Liver (tissue), 9 donors: ENCODE measurements around the gene ARAP2. TPM values are rescaled to one million over a fixed set of nuclear protein-coding genes. Genes with fewer than 3 reads are reported as not detected.

Source experiments
- DNase-seq: peaks from one replicate; pipeline ENCODE4 v3.0.0-alpha.2; 2017; ENCODE audit warnings: low spot score
- H3K27ac ChIP-seq, 2 donors: one replicate each; pipeline ENCODE4 v1.7.0; 2013; ENCODE audit warnings: inconsistent platforms in 2 of 2, low read length in 2 of 2, control low read depth in 1 of 2, low read depth in 1 of 2, mild to moderate bottlenecking in 1 of 2
- H3K27me3 ChIP-seq, 4 donors: one replicate each; pipeline versions ENCODE4 v1.6.1 to v1.7.0; 2013; ENCODE audit warnings: low read length in 3 of 4, inconsistent platforms in 1 of 4, mild to moderate bottlenecking in 1 of 4, moderate library complexity in 1 of 4; ENCODE audit not compliant: control insufficient read depth in 4 of 4, insufficient read depth in 4 of 4
- H3K36me3 ChIP-seq, 4 donors: one replicate each; pipeline versions ENCODE4 v1.6.1 to v1.7.0; 2013; ENCODE audit warnings: low read length in 3 of 4, mild to moderate bottlenecking in 3 of 4, low read depth in 1 of 4, moderate library complexity in 1 of 4; ENCODE audit not compliant: control insufficient read depth in 4 of 4, insufficient read depth in 3 of 4
- H3K4me1 ChIP-seq, 4 donors: one replicate each; pipeline versions ENCODE4 v1.6.1 to v1.7.0; 2013; ENCODE audit warnings: low read length in 3 of 4, mild to moderate bottlenecking in 3 of 4, moderate library complexity in 1 of 4; ENCODE audit not compliant: control insufficient read depth in 4 of 4, insufficient read depth in 4 of 4
- H3K4me3 ChIP-seq, 3 donors: one replicate each; pipeline versions ENCODE4 v1.6.1 to v1.7.0; 2013; ENCODE audit warnings: low read length in 3 of 3, control low read depth in 1 of 3, low read depth in 1 of 3, mild to moderate bottlenecking in 1 of 3
- H3K9ac ChIP-seq, 2 donors: one replicate each; pipeline ENCODE4 v1.7.0; 2013; ENCODE audit warnings: low read length in 2 of 2, mild to moderate bottlenecking in 2 of 2, moderate library complexity in 2 of 2, control low read depth in 1 of 2, low read depth in 1 of 2
- H3K9me3 ChIP-seq, 4 donors: one replicate each; pipeline versions ENCODE4 v1.6.1 to v1.7.0; 2013; ENCODE audit warnings: low read length in 3 of 4; ENCODE audit not compliant: control insufficient read depth in 4 of 4
- EGR1 ChIP-seq, 2 donors: IDR thresholded peaks; 2 replicates each; pipeline ENCODE4 v1.6.1; 2016 to 2018; ENCODE audit warnings: antibody characterized with exemption in 2 of 2, low read depth in 2 of 2
- FOXA1 ChIP-seq: IDR thresholded peaks from 2 replicates; pipeline ENCODE4 v1.6.1; 2016; ENCODE audit warnings: antibody characterized with exemption
- FOXA2 ChIP-seq: IDR thresholded peaks from 2 replicates; pipeline ENCODE4 v1.6.1; 2016; ENCODE audit warnings: antibody characterized with exemption
- GABPA ChIP-seq, 2 donors: IDR thresholded peaks in 1 of 2; conservative IDR thresholded peaks in 1 of 2; 2 replicates each; pipeline ENCODE4 v1.6.1; 2016; ENCODE audit warnings: antibody characterized with exemption in 2 of 2, mild to moderate bottlenecking in 1 of 2, moderate library complexity in 1 of 2
- HNF4A ChIP-seq, 2 donors: conservative IDR thresholded peaks; 2 replicates each; pipeline ENCODE4 v1.6.1; 2016; ENCODE audit warnings: antibody characterized with exemption in 2 of 2, mild to moderate bottlenecking in 2 of 2
- HNF4G ChIP-seq: IDR thresholded peaks from 2 replicates; pipeline ENCODE4 v1.6.1; 2016; ENCODE audit warnings: antibody characterized with exemption
- JUND ChIP-seq, 2 donors: IDR thresholded peaks; 2 replicates each; pipeline ENCODE4 v1.6.1; 2016; ENCODE audit warnings: antibody characterized with exemption in 2 of 2
- NR2F2 ChIP-seq: IDR thresholded peaks from 2 replicates; pipeline ENCODE4 v1.6.1; 2016; ENCODE audit warnings: antibody characterized with exemption
- RAD21 ChIP-seq, 2 donors: IDR thresholded peaks; 2 replicates each; pipeline ENCODE4 v1.6.1; 2016; ENCODE audit warnings: antibody characterized with exemption in 2 of 2, mild to moderate bottlenecking in 2 of 2
- RXRA ChIP-seq, 2 donors: IDR thresholded peaks; 2 replicates each; pipeline ENCODE4 v1.6.1; 2017 to 2018; ENCODE audit warnings: antibody characterized with exemption in 2 of 2, mild to moderate bottlenecking in 1 of 2
- TAF1 ChIP-seq: conservative IDR thresholded peaks from 2 replicates; pipeline ENCODE4 v1.6.1; 2016; ENCODE audit warnings: antibody characterized with exemption, mild to moderate bottlenecking
- YY1 ChIP-seq: IDR thresholded peaks from 2 replicates; pipeline ENCODE4 v1.6.1; 2016; ENCODE audit warnings: antibody characterized with exemption, mild to moderate bottlenecking
- WGBS: extraction: QIAGEN DNeasy Blood & Tissue Kit; methylation state at CpG from one replicate; pipeline ENCODE4 v1.1.7; 2013; 5-methylcytosine and 5-hydroxymethylcytosine counted together
- polyA plus RNA-seq, 2 donors: library from polyadenylated mRNA; stranded (reverse) in 1 of 2; unstranded in 1 of 2; fragments of 200-250 nt in 1 of 2; fragments of >200 nt in 1 of 2; fragmentation: Nextera tagmentation in 1 of 2; extraction: Ambion mirVana in 1 of 2; gene quantifications; one replicate each; pipeline versions ENCODE4 v1.2.1 to v1.2.3, GENCODE V29; 2013 to 2015
- total RNA-seq, 2 donors: library from RNA; depleted of rRNA; stranded (reverse); fragments of >200 nt; gene quantifications; one replicate each; pipeline ENCODE4 v1.2.3, GENCODE V29; 2014
- TF ChIP-seq, protein P1 (sequence below): IDR thresholded peaks from 2 replicates; pipeline ENCODE4 v1.6.1; 2016; ENCODE audit warnings: antibody characterized with exemption
- TF ChIP-seq, protein P2 (sequence below): IDR thresholded peaks from 2 replicates; pipeline ENCODE4 v1.6.1; 2016; ENCODE audit warnings: antibody characterized with exemption
- TF ChIP-seq, protein P3 (sequence below): IDR thresholded peaks from 2 replicates; pipeline ENCODE4 v1.6.1; 2016; ENCODE audit warnings: antibody characterized with exemption
- TF ChIP-seq, protein P4 (sequence below): fragments of 150-350 bp; IDR thresholded peaks from 2 replicates; pipeline ENCODE4 v1.5.1; 2017; ENCODE audit warnings: improper control_type of control experiment, low read depth, low read length; ENCODE audit not compliant: missing input control
- TF ChIP-seq, protein P5 (sequence below): IDR thresholded peaks from 2 replicates; pipeline ENCODE4 v1.6.1; 2016; ENCODE audit warnings: antibody characterized with exemption, mild to moderate bottlenecking
- donor health status: healthy.
- donor health status: healthy.
- donor health status: healthy.
- donor health status: healthy.
- donor health status: healthy.

The ARAP2 gene
- total and polyA plus RNA-seq, 4 donors: 1.6 to 23.6 (median 5.4) TPM

DNA sequence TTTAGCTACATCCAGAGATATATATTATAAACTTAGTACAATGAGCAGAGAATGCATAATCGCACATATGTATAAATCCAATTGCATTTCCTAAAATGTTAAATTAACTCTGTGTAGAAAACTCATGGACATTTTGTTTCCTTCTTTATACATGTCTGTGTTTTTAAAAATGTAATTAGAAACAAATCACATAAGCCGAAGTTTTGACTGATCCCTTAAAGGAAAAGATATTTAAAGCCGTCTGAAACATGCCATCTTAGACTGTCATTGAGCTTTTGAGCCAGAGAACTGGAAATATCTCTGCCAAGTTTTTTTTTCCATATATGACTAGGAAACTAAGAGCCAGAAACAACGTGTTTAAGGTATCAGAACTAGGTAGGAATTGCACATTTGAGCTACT is 107.0 kb downstream of the ARAP2 start:
- no peaks in the 10 kb centered on the region for H3K4me1 ChIP-seq
- no peaks in the 10 kb centered on the region for H3K36me3 ChIP-seq
- DNase-seq: no peak
- H3K9me3 ChIP-seq: no peaks in the 10 kb centered on the region
- H3K4me3 ChIP-seq: no peak overlapping the region
- H3K27ac ChIP-seq: no peak overlapping the region
- TF ChIP-seq, protein P1, sequence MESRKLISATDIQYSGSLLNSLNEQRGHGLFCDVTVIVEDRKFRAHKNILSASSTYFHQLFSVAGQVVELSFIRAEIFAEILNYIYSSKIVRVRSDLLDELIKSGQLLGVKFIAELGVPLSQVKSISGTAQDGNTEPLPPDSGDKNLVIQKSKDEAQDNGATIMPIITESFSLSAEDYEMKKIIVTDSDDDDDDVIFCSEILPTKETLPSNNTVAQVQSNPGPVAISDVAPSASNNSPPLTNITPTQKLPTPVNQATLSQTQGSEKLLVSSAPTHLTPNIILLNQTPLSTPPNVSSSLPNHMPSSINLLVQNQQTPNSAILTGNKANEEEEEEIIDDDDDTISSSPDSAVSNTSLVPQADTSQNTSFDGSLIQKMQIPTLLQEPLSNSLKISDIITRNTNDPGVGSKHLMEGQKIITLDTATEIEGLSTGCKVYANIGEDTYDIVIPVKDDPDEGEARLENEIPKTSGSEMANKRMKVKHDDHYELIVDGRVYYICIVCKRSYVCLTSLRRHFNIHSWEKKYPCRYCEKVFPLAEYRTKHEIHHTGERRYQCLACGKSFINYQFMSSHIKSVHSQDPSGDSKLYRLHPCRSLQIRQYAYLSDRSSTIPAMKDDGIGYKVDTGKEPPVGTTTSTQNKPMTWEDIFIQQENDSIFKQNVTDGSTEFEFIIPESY: no peak
- TF ChIP-seq TAF1 (no peak), NR2F2 (no peak), RXRA (IDR thresholded peaks at IDR 0.05) (no peak), RAD21 (IDR thresholded peaks at IDR 0.05) (no peak), HNF4A (conservative IDR thresholded peaks at IDR 0.05) (no peak), EGR1 (IDR thresholded peaks at IDR 0.05; ENCODE audit: low read depth in 2 of 2) (no peak), JUND (IDR thresholded peaks at IDR 0.05) (no peak), YY1 (no peak), GABPA (IDR thresholded peaks at IDR 0.05 in 1 of 2, conservative IDR thresholded peaks at IDR 0.05 in 1 of 2) (no peak), HNF4G (no peak), FOXA1 (no peak)
- TF ChIP-seq, protein P2, sequence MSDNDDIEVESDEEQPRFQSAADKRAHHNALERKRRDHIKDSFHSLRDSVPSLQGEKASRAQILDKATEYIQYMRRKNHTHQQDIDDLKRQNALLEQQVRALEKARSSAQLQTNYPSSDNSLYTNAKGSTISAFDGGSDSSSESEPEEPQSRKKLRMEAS: no peak
- TF ChIP-seq, protein P3, sequence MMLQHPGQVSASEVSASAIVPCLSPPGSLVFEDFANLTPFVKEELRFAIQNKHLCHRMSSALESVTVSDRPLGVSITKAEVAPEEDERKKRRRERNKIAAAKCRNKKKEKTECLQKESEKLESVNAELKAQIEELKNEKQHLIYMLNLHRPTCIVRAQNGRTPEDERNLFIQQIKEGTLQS: no peak
- TF ChIP-seq, protein P4, sequence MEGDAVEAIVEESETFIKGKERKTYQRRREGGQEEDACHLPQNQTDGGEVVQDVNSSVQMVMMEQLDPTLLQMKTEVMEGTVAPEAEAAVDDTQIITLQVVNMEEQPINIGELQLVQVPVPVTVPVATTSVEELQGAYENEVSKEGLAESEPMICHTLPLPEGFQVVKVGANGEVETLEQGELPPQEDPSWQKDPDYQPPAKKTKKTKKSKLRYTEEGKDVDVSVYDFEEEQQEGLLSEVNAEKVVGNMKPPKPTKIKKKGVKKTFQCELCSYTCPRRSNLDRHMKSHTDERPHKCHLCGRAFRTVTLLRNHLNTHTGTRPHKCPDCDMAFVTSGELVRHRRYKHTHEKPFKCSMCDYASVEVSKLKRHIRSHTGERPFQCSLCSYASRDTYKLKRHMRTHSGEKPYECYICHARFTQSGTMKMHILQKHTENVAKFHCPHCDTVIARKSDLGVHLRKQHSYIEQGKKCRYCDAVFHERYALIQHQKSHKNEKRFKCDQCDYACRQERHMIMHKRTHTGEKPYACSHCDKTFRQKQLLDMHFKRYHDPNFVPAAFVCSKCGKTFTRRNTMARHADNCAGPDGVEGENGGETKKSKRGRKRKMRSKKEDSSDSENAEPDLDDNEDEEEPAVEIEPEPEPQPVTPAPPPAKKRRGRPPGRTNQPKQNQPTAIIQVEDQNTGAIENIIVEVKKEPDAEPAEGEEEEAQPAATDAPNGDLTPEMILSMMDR: no peak
- TF ChIP-seq, protein P5, sequence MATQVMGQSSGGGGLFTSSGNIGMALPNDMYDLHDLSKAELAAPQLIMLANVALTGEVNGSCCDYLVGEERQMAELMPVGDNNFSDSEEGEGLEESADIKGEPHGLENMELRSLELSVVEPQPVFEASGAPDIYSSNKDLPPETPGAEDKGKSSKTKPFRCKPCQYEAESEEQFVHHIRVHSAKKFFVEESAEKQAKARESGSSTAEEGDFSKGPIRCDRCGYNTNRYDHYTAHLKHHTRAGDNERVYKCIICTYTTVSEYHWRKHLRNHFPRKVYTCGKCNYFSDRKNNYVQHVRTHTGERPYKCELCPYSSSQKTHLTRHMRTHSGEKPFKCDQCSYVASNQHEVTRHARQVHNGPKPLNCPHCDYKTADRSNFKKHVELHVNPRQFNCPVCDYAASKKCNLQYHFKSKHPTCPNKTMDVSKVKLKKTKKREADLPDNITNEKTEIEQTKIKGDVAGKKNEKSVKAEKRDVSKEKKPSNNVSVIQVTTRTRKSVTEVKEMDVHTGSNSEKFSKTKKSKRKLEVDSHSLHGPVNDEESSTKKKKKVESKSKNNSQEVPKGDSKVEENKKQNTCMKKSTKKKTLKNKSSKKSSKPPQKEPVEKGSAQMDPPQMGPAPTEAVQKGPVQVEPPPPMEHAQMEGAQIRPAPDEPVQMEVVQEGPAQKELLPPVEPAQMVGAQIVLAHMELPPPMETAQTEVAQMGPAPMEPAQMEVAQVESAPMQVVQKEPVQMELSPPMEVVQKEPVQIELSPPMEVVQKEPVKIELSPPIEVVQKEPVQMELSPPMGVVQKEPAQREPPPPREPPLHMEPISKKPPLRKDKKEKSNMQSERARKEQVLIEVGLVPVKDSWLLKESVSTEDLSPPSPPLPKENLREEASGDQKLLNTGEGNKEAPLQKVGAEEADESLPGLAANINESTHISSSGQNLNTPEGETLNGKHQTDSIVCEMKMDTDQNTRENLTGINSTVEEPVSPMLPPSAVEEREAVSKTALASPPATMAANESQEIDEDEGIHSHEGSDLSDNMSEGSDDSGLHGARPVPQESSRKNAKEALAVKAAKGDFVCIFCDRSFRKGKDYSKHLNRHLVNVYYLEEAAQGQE: no peak
- WGBS: 89% methylated on average over 4 of the region's 4 CpGs
- H3K27me3 ChIP-seq: no peaks in the 10 kb centered on the region
- no peak overlapping the region for H3K9ac ChIP-seq

DNA sequence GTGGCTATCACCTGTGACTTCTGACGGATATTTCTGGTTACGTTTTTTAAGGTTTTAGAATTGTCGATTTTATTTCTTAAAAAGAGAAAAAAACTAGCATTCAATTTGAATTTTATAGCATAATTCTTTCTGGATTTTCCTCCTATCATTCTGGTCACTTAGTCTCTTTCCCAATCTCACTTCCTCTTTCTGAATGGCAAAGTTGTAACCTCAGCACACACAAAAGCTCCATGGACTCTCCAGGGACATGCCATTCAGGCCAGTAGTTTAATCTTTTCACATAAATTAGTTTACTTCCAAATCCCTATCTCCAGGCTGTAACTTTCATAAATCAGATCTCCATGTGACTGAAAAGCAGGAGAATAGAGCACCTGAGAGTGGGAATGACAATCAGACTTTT is 110.7 kb downstream of the ARAP2 start:
- Histone ChIP-seq H3K36me3 (no peaks in the 10 kb centered on the region), H3K4me1 (peaks cover 0 to 2% (median 0%) of the 10 kb centered on the region in 4 donors), H3K9ac (no peak overlapping the region), H3K4me3 (no peak overlapping the region), H3K27ac (no peak overlapping the region), H3K9me3 (no peaks in the 10 kb centered on the region), H3K27me3 (no peaks in the 10 kb centered on the region)
- no peak for DNase-seq
- 94% methylated on average over 3 of the region's 3 CpGs for WGBS
- TF ChIP-seq TAF1: no peak
- TF ChIP-seq FOXA2: no peak
- TF ChIP-seq HNF4A (conservative IDR thresholded peaks at IDR 0.05): no peak
- TF ChIP-seq YY1: no peak
- TF ChIP-seq HNF4G: no peak
- TF ChIP-seq FOXA1: no peak
- no peak for TF ChIP-seq RXRA (IDR thresholded peaks at IDR 0.05)
- TF ChIP-seq, protein P4: no peak
- TF ChIP-seq, protein P3: no peak
- no peak for TF ChIP-seq NR2F2
- TF ChIP-seq GABPA (IDR thresholded peaks at IDR 0.05 in 1 of 2, conservative IDR thresholded peaks at IDR 0.05 in 1 of 2): no peak
- TF ChIP-seq RAD21 (IDR thresholded peaks at IDR 0.05): no peak
- TF ChIP-seq JUND (IDR thresholded peaks at IDR 0.05): no peak
- TF ChIP-seq, protein P2: no peak
